Measurements from ENCODE around the gene ANKRD11. TPM values are rescaled to one million over a fixed set of nuclear protein-coding genes. Genes with fewer than 3 reads are reported as not detected.

Gene ANKRD11
- total and polyA plus RNA-seq, 8 donors: 90.7 to 123 (median 98.4) TPM

- Histone ChIP-seq H3K4me1 (peaks cover 7 to 41% of the 10 kb centered on the region in 2 donors), H3K9me3 (no peaks in the 10 kb centered on the region), H3K36me3 (peaks cover 0 to 7% of the 10 kb centered on the region in 2 donors), H3K4me3 (no peak overlapping the region), H3K27ac (no peak overlapping the region), H3K27me3 (no peaks in the 10 kb centered on the region)
- ATAC-seq (no peak), DNase-seq (no peak)
- TF ChIP-seq CTCF (IDR thresholded peaks at IDR 0.05): no peak
- intact Hi-C loops (cut with DNase I): no loop called here
Measured at GRCh38 chr16:89375021-89375420, 115.3 kb downstream of the ANKRD11 start.

- ATAC-seq: no peak
- Histone ChIP-seq H3K4me3 (no peak overlapping the region), H3K4me1 (peaks cover 11 to 46% of the 10 kb centered on the region in 2 donors), H3K36me3 (peaks cover 0 to 7% of the 10 kb centered on the region in 2 donors), H3K27me3 (no peaks in the 10 kb centered on the region), H3K27ac (no peak overlapping the region), H3K9me3 (no peaks in the 10 kb centered on the region)
- no peak for DNase-seq
- intact Hi-C loops (cut with DNase I): no loop called here
- no peak for TF ChIP-seq CTCF (IDR thresholded peaks at IDR 0.05)
Measured at GRCh38 chr16:89374393-89374960, 115.9 kb downstream of the ANKRD11 start.

- no peak overlapping the region for H3K27ac ChIP-seq
Measured at GRCh38 chr16:89373355-89374110, 116.8 kb downstream of the ANKRD11 start.

DNA sequence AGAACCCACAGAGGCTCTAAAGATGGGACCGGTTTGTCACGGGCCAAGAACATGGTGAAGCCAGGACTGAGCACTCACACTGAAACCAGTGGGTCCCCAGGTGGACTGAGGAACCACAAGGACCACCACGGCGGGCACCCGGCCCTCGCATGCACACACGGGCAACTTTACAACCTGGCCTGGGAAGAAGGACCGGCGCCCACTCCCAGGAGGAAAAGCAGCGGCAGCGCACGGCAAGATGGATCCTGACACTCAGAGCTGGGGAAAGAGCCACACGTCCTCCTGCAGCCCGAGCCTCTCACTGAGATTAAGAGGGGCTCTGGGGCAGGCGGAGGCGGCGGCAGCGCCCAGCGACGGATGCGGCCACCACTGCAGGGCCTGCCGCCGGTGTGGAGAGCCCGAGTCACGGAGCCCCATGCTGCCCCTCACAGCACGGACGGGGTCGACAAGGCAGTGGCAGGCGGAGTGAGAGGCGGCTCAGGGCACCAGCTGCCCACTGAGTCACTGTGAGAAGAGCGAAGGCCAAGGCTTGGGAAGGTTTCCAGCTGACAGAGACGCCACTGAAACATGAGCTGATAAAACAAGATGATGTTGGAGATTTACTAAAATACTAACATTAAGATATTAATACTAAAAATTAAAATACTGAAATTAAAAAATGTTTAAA, 118.3 kb downstream of the ANKRD11 start:
- Histone ChIP-seq H3K27ac (no peak overlapping the region), H3K4me3 (no peak overlapping the region), H3K4me1 (peaks cover 11 to 38% of the 10 kb centered on the region in 2 donors), H3K36me3 (peaks cover 0 to 7% of the 10 kb centered on the region in 2 donors), H3K27me3 (no peaks in the 10 kb centered on the region), H3K9me3 (no peaks in the 10 kb centered on the region)
- DNase-seq (peak in 1 of 4 donors; percentile 69), ATAC-seq (no peak)
- intact Hi-C loops (cut with DNase I): no loop called here
- no peak for TF ChIP-seq CTCF (IDR thresholded peaks at IDR 0.05)

More at GRCh38 chr16:89373355-89374110, 116.8 kb downstream of the ANKRD11 start:
- DNase-seq (peak in 1 of 4 donors; percentile 78), ATAC-seq (peak; percentile 41)
- intact Hi-C loops (cut with DNase I): no loop called here
- no peaks in the 10 kb centered on the region for H3K9me3 ChIP-seq
- peaks cover 0 to 7% of the 10 kb centered on the region in 2 donors for H3K36me3 ChIP-seq
- TF ChIP-seq CTCF (IDR thresholded peaks at IDR 0.05): no peak
- H3K4me1 ChIP-seq: peaks cover 11 to 45% of the 10 kb centered on the region in 2 donors
- H3K4me3 ChIP-seq: no peak overlapping the region
- H3K27me3 ChIP-seq: no peaks in the 10 kb centered on the region

DNA sequence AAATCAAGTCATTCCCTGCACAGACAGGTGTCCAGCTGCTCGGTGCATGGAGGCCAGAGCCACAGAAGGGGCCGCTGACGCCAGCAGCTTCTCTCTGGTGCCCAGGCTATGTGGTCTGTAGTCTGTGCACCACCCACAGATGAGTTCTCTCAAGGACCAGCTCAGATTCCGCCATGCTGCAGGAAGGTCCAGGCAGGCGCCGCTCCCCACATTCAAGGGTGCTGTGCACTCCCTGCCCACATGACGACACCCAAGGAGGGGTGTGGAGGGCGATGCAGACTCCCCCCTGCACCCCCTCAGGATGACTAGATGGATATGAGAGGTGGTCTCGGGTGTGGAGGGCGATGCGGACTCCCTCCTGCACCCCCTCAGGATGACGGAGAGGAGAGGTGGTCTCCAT, 119.0 kb downstream of the ANKRD11 start:
- ATAC-seq (no peak), DNase-seq (no peak)
- no peaks in the 10 kb centered on the region for H3K27me3 ChIP-seq
- H3K36me3 ChIP-seq: peaks cover 0 to 7% of the 10 kb centered on the region in 2 donors
- TF ChIP-seq CTCF (IDR thresholded peaks at IDR 0.05): no peak
- H3K4me1 ChIP-seq: peaks cover 6 to 34% of the 10 kb centered on the region in 2 donors
- intact Hi-C loops (cut with DNase I): no loop called here
- no peaks in the 10 kb centered on the region for H3K9me3 ChIP-seq
- H3K4me3 ChIP-seq: no peak overlapping the region
- H3K27ac ChIP-seq: no peak overlapping the region

Data from left lung (tissue), 10 donors.